BLaER1 (cell line): ENCODE measurements around the gene POU5F1.

Source experiments
- H3K27ac ChIP-seq: shearing (Covaris generic); formaldehyde crosslinking; 2 replicates; pipeline ENCODE4 v1.8.1; 2022
- H3K27me3 ChIP-seq: shearing (Covaris generic); formaldehyde crosslinking; 2 replicates; pipeline ENCODE4 v1.8.1; 2022
- H3K36me3 ChIP-seq: shearing (Covaris generic); formaldehyde crosslinking; 2 replicates; pipeline ENCODE4 v1.8.1; 2022
- H3K4me1 ChIP-seq: shearing (Covaris generic); formaldehyde crosslinking; 2 replicates; pipeline ENCODE4 v1.8.1; 2022
- H3K4me2 ChIP-seq: shearing (Covaris generic); formaldehyde crosslinking; 2 replicates; pipeline ENCODE4 v1.8.1; 2022
- H3K4me3 ChIP-seq: shearing (Covaris generic); formaldehyde crosslinking; 2 replicates; pipeline ENCODE4 v1.8.1; 2022
- H3K9ac ChIP-seq: shearing (Covaris generic); formaldehyde crosslinking; 2 replicates; pipeline ENCODE4 v1.8.1; 2022
- H3K9me3 ChIP-seq: shearing (Covaris generic); formaldehyde crosslinking; 2 replicates; pipeline ENCODE4 v1.8.1; 2022
- H4K20me1 ChIP-seq: shearing (Covaris generic); formaldehyde crosslinking; 2 replicates; pipeline ENCODE4 v1.8.1; 2022
- Cebpa-rat ChIP-seq: shearing (Covaris generic); IDR thresholded peaks from 2 replicates; pipeline ENCODE4 v1.8.1; 2022

POU5F1 gene

DNA sequence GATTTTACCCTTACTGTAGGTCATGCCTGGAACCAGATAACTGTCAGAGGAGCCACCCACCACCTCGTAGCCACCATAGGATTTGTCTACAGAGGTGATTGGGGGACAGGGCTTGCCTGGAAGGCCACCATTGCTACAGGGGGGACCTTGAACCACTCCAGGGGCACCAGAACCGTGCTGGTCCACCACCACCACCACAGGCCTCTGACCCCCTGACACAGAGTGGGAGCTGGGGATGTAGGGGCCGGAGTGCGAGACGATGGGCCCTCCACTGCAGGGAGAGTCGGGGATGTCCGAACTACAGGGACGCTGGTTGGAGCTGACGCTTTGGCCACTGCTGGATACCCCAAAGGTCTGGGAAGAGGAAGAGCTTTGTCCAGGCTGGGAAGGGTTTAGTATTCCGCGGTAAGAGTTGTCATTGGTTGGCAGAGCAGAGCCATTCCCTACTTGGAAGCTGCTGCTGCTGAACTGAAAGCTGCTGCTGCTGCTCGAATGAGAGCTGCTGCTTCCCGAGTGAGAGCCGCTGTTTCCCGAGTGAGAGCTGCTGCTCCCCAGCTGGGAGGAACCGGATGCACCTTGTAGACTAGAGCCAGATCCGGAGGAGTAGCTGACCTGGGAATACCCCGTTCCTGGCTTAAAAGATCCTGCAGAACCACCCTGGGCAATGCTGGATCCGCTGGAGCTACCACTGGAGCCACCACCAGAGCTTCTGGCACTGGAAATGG is 53.7 kb downstream of the POU5F1 start:
- Histone ChIP-seq H3K36me3 (no peaks in the 10 kb centered on the region), H3K4me3 (no peak overlapping the region), H3K4me1 (peaks cover 2% of the 10 kb centered on the region; the same call in 1 of the 2 replicates), H3K9ac (no peak overlapping the region), H3K27me3 (no peaks in the 10 kb centered on the region), H3K4me2 (no peak overlapping the region), H3K27ac (no peak overlapping the region), H3K9me3 (no peaks in the 10 kb centered on the region), H4K20me1 (no peaks in the 10 kb centered on the region)
- TF ChIP-seq Cebpa-rat, result no peak

DNA sequence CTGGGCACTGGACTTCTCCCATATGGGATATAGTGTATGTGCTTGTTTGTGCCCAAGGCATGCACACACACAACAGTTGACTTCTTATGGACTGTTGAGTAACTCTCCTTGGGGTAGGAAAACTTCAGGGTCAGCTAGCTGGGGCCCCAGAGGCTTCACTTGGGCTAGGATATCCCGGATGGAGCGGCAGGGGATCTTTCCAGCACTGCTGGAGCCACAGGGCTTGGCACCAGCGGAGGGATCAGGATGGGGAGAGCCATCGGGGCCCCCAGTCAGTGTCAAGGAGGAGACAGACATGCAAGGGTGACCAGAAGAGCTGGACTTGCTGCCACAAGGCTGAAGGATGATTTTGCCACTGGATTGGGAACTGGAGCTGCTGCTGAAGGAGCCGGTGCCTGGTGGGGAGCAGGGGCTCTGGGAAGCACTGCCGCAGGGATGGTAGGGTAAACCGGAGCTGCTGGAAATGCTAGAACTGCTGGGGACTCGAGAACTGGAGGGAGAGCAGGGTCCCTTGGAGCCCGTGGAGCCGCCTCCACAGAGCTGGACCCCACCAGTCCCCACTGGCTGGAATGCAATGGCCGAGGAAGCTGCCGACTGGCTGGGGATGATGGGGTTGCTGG is 54.4 kb downstream of the POU5F1 start:
- Histone ChIP-seq H4K20me1 (no peaks in the 10 kb centered on the region), H3K27me3 (no peaks in the 10 kb centered on the region), H3K4me3 (no peak overlapping the region), H3K27ac (no peak overlapping the region), H3K36me3 (no peaks in the 10 kb centered on the region), H3K4me2 (no peak overlapping the region), H3K9ac (no peak overlapping the region), H3K9me3 (no peaks in the 10 kb centered on the region), H3K4me1 (no peaks in the 10 kb centered on the region)
- TF ChIP-seq Cebpa-rat, result no peak

DNA sequence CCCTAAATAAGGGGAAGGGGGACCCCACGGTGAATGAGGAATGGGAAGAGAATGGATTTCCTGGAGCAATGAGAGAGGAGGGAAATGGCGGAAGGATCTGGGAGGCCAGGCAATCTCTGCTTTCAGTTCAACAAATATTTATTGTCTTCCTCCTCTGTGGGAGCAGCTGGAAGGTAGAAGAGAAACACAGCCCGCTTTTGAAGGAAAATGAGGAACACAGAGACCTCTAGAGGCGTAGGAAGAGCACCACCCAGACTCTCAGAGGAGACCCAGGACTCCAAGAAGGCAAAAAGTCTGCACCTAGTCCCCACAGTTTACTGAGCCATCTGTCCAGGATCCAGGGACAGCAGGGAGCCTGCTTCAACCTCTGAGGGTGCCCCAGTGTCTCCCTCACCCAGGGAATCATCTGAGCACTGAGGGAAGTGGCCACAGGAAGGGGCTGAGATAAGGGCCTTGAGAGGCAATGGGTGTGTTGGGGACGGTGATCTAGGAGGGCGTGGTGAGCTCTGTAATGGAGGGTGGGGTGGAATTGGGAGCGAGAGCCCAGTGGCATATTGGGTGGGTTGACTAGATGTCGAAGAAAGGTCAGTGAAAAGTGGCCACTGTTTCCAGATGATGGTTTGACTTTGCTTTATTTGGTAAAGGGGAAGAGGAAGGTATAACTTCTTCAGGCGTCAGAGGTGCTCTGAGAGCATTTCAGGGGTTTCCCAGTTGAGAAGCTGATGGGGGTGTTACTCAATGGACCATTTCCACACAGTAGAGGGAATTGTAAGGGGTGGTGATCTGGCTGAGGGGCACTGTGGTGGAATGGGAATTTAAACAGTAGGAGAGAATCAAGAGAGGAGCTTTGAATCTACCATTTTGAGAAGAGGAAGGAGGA is 55.3 kb downstream of the POU5F1 start:
- Histone ChIP-seq H3K9ac (no peak overlapping the region), H3K9me3 (no peaks in the 10 kb centered on the region), H3K4me2 (no peak overlapping the region), H3K4me1 (no peaks in the 10 kb centered on the region), H3K36me3 (no peaks in the 10 kb centered on the region), H3K27me3 (no peaks in the 10 kb centered on the region), H3K27ac (no peak overlapping the region), H4K20me1 (no peaks in the 10 kb centered on the region), H3K4me3 (no peak overlapping the region)
- no peak for TF ChIP-seq Cebpa-rat

DNA sequence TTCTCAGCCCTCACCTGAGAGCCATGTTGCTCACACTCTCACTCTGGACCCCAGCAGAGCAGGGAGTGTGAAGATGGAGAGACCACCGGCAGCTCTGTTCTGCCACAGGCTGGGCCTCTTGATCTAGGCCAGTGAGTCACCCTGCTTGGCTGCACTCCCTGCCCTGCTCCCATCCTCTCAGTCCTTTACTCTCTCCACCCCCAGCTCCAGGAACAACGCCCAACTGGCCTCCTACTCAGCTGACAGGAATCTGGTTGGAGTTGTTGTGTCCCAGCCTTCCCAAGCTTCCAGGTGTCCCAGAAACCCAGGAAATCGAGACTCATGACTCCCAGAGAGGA is 56.0 kb downstream of the POU5F1 start, which contains the start of gene PSORS1C1:
Gene PSORS1C1 (plus strand): TSS at position 260 of the 338 bp plus-strand sequence. CDS start 14,833 bp downstream, outside the sequence.
- Histone ChIP-seq H3K9me3 (no peaks in the 10 kb centered on the region), H3K9ac (no peak within 1 kb of the TSS), H3K27me3 (no peaks in the 10 kb centered on the region), H3K4me3 (no peak within 1 kb of the TSS), H4K20me1 (no peaks in the 10 kb centered on the region), H3K4me1 (no peaks in the 10 kb centered on the region), H3K36me3 (no peaks in the 10 kb centered on the region), H3K27ac (no peak within 1 kb of the TSS), H3K4me2 (no peak within 1 kb of the TSS)
- TF ChIP-seq Cebpa-rat, result no peak
